AG04450 (cell line): ENCODE results near the gene ZNF503. TPM values are rescaled to one million over a fixed set of nuclear protein-coding genes. Genes with fewer than 3 reads are reported as not detected.

ENCODE experiments used
- CTCF ChIA-PET: fragments of 300-600, 350-600 bp; formaldehyde crosslinking; extraction: SDS; loops from one replicate; lab custom pipeline; 2022; ENCODE audit warnings: antibody characterized with exemption, inconsistent platforms; lab: Charles Lee
- POLR2A ChIA-PET: fragments of 350-600 bp; formaldehyde crosslinking; extraction: SDS; loops from one replicate; lab custom pipeline; 2021; ENCODE audit warnings: antibody characterized with exemption, inconsistent platforms; lab: Yijun Ruan, JAX
- DNase-seq: peaks from one replicate; pipeline ENCODE4 v3.0.0-alpha.2; 2011; ENCODE audit warnings: low read depth, low spot score
- H3K27ac ChIP-seq: one replicate; pipeline ENCODE4 v1.5.1; 2012; ENCODE audit warnings: low read depth, low read length, control low read depth
- H3K27me3 ChIP-seq: one replicate; pipeline ENCODE4 v1.6.0; 2012; ENCODE audit warnings: low read length; ENCODE audit not compliant: control insufficient read depth, insufficient read depth
- H3K4me3 ChIP-seq: 2 replicates; pipeline ENCODE4 v1.5.1; 2011; ENCODE audit warnings: mild to moderate bottlenecking, low read depth, low read length, control low read depth
- H3K9me3 ChIP-seq: 2 replicates; pipeline ENCODE4 v1.5.1; 2012; ENCODE audit warnings: low read length; ENCODE audit not compliant: control insufficient read depth, insufficient read depth
- CTCF ChIP-seq: IDR thresholded peaks from 2 replicates; pipeline ENCODE4 v1.5.1; 2011; ENCODE audit warnings: low read depth, low read length, control low read depth, inconsistent platforms
- polyA plus RNA-seq: library from polyadenylated mRNA; depleted of rRNA; stranded (reverse); fragments of >200 nt; gene quantifications from 2 replicates; pipeline ENCODE4 v1.2.3, GENCODE V29; 2011

The ZNF503 gene
- polyA plus RNA-seq, 1 experiment, result 2.5 TPM

GRCh38 chr10:75395066-75395931 lies 6.3 kb downstream of the ZNF503 start:
- Histone ChIP-seq H3K27me3 (no peaks in the 10 kb centered on the region), H3K27ac (peak overlapping the region; percentile 87), H3K4me3 (peak overlapping the region; percentile 100), H3K9me3 (no peaks in the 10 kb centered on the region; the same call in 1 of the 2 replicates)
- POLR2A ChIA-PET, result interaction anchor here (1.1 to 2.4 kb wide), 3 partner anchors 36 to 100 kb away, joined by 3 to 7 read pairs (median 5); no protein-coding TSS in a partner anchor
- TF ChIP-seq CTCF, result peak; percentile 72
- CTCF ChIA-PET, result interaction anchor here (0.5 to 3.1 kb wide), 22 partner anchors 10 to 1609 kb away, joined by 3 to 23 read pairs (median 4); partner anchors contain the start of gene COMTD1
- no peak for DNase-seq

GRCh38 chr10:75394221-75394620 lies 7.3 kb downstream of the ZNF503 start:
- TF ChIP-seq CTCF, result no peak
- ChIA-PET POLR2A (no interaction called here), CTCF (interaction anchor here (1.5 to 3.1 kb wide), 4 partner anchors 14 to 643 kb away, joined by 3 to 23 read pairs (median 9); no protein-coding TSS in a partner anchor)
- no peaks in the 10 kb centered on the region; the same call in 1 of the 2 replicates for H3K9me3 ChIP-seq
- H3K27me3 ChIP-seq, result no peaks in the 10 kb centered on the region
- no peak overlapping the region for H3K27ac ChIP-seq
- DNase-seq, result no peak
- H3K4me3 ChIP-seq, result no peak overlapping the region

GRCh38 chr10:75392744-75393143 lies 8.8 kb downstream of the ZNF503 start:
- H3K27ac ChIP-seq, result no peak overlapping the region
- no peaks in the 10 kb centered on the region for H3K9me3 ChIP-seq
- ChIA-PET POLR2A (no interaction called here), CTCF (interaction anchor here (0.5 kb wide), 1 partner anchor 532 kb away, joined by 3 read pairs; no protein-coding TSS in a partner anchor)
- TF ChIP-seq CTCF, result no peak
- DNase-seq, result no peak
- H3K4me3 ChIP-seq, result no peak overlapping the region
- H3K27me3 ChIP-seq, result no peaks in the 10 kb centered on the region

- Histone ChIP-seq H3K9me3 (no peaks in the 10 kb centered on the region), H3K27me3 (no peaks in the 10 kb centered on the region), H3K4me3 (no peak overlapping the region), H3K27ac (no peak overlapping the region)
- no peak for TF ChIP-seq CTCF
- ChIA-PET POLR2A (no interaction called here), CTCF (interaction anchor here (0.5 kb wide), 1 partner anchor 532 kb away, joined by 3 read pairs; no protein-coding TSS in a partner anchor)
- no peak for DNase-seq
Measured at GRCh38 chr10:75392271-75392670, 9.3 kb downstream of the ZNF503 start.

GRCh38 chr10:75390178-75390577 lies 11.4 kb downstream of the ZNF503 start:
- ChIA-PET POLR2A (no interaction called here), CTCF (no interaction called here)
- peaks cover 3% of the 10 kb centered on the region for H3K9me3 ChIP-seq
- DNase-seq, result no peak
- H3K27me3 ChIP-seq, result peaks cover 2% of the 10 kb centered on the region
- no peak for TF ChIP-seq CTCF
- no peak overlapping the region for H3K4me3 ChIP-seq
- no peak overlapping the region for H3K27ac ChIP-seq
